Small intestine (tissue), 7 donors: ENCODE data around the gene PCBP2. TPM values are rescaled to one million over a fixed set of nuclear protein-coding genes. Genes with fewer than 3 reads are reported as not detected.
A peak's percentile ranks its signal among the peaks of the same experiment; 100 is the strongest.

Experiments used
- DNase-seq, 2 donors: peaks; one replicate each; pipeline versions ENCODE4 v3.0.0 to v3.0.0-alpha.2; 2013
- FAIRE-seq: peaks from 2 replicates; lab custom pipeline; 2012; peaks lifted over from hg19 to GRCh38; lab: Jason Lieb, UNC
- H3K27ac ChIP-seq, 3 donors: one replicate each; pipeline ENCODE4 v1.5.1; 2013; ENCODE audit warnings: low read length in 2 of 3, mild to moderate bottlenecking in 2 of 3, control low read depth in 1 of 3, inconsistent platforms in 1 of 3, low read depth in 1 of 3, moderate library complexity in 1 of 3
- H3K27me3 ChIP-seq, 3 donors: one replicate each; pipeline ENCODE4 v1.6.1; 2013; ENCODE audit warnings: low read length in 3 of 3, inconsistent platforms in 1 of 3; ENCODE audit not compliant: control insufficient read depth in 3 of 3, insufficient read depth in 3 of 3
- H3K36me3 ChIP-seq, 3 donors: one replicate each; pipeline ENCODE4 v1.6.1; 2013; ENCODE audit warnings: low read length in 3 of 3, inconsistent platforms in 1 of 3, low read depth in 1 of 3, mild to moderate bottlenecking in 1 of 3, moderate library complexity in 1 of 3; ENCODE audit not compliant: control insufficient read depth in 3 of 3, insufficient read depth in 2 of 3
- H3K4me1 ChIP-seq, 3 donors: one replicate each; pipeline ENCODE4 v1.6.1; 2013; ENCODE audit warnings: low read length in 2 of 3, inconsistent platforms in 1 of 3, low read depth in 1 of 3, mild to moderate bottlenecking in 1 of 3, moderate library complexity in 1 of 3; ENCODE audit not compliant: control insufficient read depth in 3 of 3, insufficient read depth in 2 of 3
- H3K4me3 ChIP-seq, 3 donors: one replicate each; pipeline ENCODE4 v1.5.1; 2013; ENCODE audit warnings: low read length in 3 of 3, control low read depth in 1 of 3, inconsistent platforms in 1 of 3, low read depth in 1 of 3, mild to moderate bottlenecking in 1 of 3, moderate library complexity in 1 of 3
- H3K9me3 ChIP-seq, 2 donors: one replicate each; pipeline ENCODE4 v1.6.1; 2013; ENCODE audit warnings: low read depth in 1 of 2, low read length in 1 of 2; ENCODE audit not compliant: control insufficient read depth in 2 of 2, insufficient read depth in 1 of 2
- WGBS, 3 donors: extraction: QIAGEN DNeasy Blood & Tissue Kit; methylation state at CpG; one replicate each; pipeline ENCODE4 v1.1.7; 2013; 5-methylcytosine and 5-hydroxymethylcytosine counted together
- polyA plus RNA-seq, 4 donors: library from polyadenylated mRNA; stranded (reverse) in 3 of 4; unstranded in 1 of 4; fragments of 200-250 nt in 3 of 4; fragments of 120-200 nt in 1 of 4; gene quantifications; one replicate each; pipeline versions ENCODE4 v1.2.1 to v1.2.3, GENCODE V29; 2013
- donor health status: healthy with polysubstance abuse.
- donor health status: control.
- donor health status: control.
- donor health status: Bipolar disorder and iron deficiency.
- donor health status: healthy.

Gene PCBP2
- polyA plus RNA-seq, 4 donors: 446 to 821 (median 494) TPM

DNA sequence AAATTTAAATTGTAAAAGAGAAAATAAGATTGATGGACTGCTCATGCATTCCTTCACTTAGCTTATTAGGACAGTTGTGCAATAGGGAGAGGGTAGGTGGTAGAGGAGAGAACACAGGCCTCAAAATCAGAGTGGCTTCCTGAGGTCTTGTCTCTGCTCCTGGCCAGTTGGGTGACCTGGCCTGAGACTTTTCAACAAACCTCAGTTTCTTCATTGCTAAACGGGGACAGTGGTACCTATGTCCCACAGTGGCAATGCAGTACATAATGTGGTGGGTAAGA is 44.8 kb downstream of the PCBP2 start:
- peaks cover 3 to 51% (median 4%) of the 10 kb centered on the region in 3 donors for H3K4me1 ChIP-seq

DNA sequence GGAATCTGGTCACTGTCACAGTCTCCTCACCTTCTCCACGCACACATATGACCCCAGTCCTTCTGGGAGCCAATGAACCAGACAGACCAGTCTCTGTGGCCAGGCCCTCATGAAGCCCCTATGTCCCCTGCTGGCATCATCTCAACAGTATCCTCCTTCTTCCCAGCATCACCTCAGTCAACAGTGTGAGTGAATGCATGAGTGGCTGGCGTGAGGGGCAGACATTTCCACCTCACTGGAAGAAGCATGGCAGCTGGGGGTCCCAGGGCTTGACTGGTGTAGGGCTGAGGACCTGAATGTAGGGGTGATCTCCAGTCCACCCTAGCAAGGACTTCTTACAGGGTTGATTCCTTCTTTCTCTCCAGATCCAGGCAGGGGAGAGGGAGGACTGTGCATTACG is 45.6 kb downstream of the PCBP2 start:
- Histone ChIP-seq H3K27me3 (peaks cover 0 to 3% (median 0%) of the 10 kb centered on the region in 3 donors), H3K4me1 (peaks cover 6 to 51% (median 7%) of the 10 kb centered on the region in 3 donors), H3K4me3 (no peak overlapping the region), H3K36me3 (no peaks in the 10 kb centered on the region), H3K9me3 (no peaks in the 10 kb centered on the region), H3K27ac (no peak overlapping the region)
- FAIRE-seq: no peak
- no peak for DNase-seq
- 76 to 90% (median 84%) methylated on average over 3 of the region's 3 CpGs for WGBS, 3 donors

More for the DNA sequence above, 44.8 kb downstream of the PCBP2 start:
- no peaks in the 10 kb centered on the region for H3K9me3 ChIP-seq
- H3K36me3 ChIP-seq: no peaks in the 10 kb centered on the region
- peak overlapping the region in 1 of 3 donors; percentile 16 for H3K4me3 ChIP-seq
- DNase-seq: no peak
- WGBS, 3 donors: 75 to 82% (median 79%) methylated on average over 1 of the region's 1 CpG
- H3K27me3 ChIP-seq: peaks cover 0 to 3% (median 0%) of the 10 kb centered on the region in 3 donors
- no peak for FAIRE-seq
- peak overlapping the region in 1 of 3 donors; percentile 6 for H3K27ac ChIP-seq

- H3K27ac ChIP-seq: no peak overlapping the region
- H3K36me3 ChIP-seq: peaks cover 0 to 6% (median 0%) of the 10 kb centered on the region in 3 donors
- H3K27me3 ChIP-seq: peaks cover 0 to 3% (median 0%) of the 10 kb centered on the region in 3 donors
- no peak overlapping the region for H3K4me3 ChIP-seq
- 77 to 92% (median 83%) methylated on average over 2 of the region's 2 CpGs for WGBS, 3 donors
- FAIRE-seq (no peak), DNase-seq (no peak)
- no peaks in the 10 kb centered on the region for H3K9me3 ChIP-seq
- H3K4me1 ChIP-seq: peaks cover 5 to 50% (median 7%) of the 10 kb centered on the region in 3 donors
Measured at GRCh38 chr12:53498235-53498630, 46.3 kb downstream of the PCBP2 start.

DNA sequence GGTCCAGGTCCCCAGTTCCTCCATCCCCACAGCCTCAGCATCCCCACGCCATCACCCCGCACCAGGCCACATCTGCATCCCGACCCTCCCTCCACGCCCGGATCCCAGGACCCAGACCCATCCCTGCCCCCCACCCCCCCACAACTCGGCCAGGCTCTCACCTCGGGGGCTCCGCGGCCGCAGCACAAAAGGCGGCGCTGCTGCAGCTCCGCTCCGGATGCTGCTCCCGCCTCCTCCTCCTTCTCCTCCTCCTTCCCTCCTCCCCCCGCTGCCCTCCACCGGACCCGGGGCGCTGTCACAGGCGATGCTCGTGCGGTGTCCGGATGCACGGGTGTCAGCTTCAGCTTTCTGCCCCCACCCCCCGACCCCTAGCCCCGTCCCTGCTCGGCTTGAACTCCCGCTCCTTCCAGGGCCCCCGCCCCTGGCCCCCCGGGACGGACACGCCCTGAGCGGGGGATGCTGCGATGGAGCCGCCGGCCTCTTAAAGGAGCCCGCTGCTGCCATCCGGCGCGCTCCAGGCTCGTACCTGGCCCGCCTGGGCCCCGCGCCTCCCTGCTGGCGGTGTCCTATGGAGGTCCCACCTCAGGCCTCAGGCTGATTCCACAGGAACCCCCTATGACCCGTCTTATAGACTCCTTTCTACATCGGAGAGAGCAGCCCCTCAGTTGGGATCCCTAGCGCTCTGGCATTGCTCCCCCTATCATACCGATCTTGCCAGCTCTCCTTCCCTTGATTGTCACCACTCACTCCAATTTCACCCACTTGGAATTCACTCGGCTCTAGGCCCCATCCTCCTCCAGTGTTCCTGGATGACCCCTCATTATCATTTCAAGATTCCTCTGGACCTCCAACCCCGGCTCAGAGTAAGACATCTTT is 47.6 kb downstream of the PCBP2 start, which contains the start of gene MAP3K12:
Gene MAP3K12, minus strand, starts transcription at position 193 of the 876 bp plus-strand sequence. CDS start 12,067 bp downstream, outside the sequence.
- Histone ChIP-seq H3K27me3 (peaks cover 0 to 3% (median 0%) of the 10 kb centered on the region in 3 donors), H3K4me3 (peak within 1 kb of the TSS; percentile 37 to 61 (median 38)), H3K9me3 (no peaks in the 10 kb centered on the region), H3K36me3 (peaks cover 0 to 19% (median 0%) of the 10 kb centered on the region in 3 donors), H3K27ac (peak within 1 kb of the TSS; percentile 80 to 98 (median 98)), H3K4me1 (peaks cover 4 to 38% (median 5%) of the 10 kb centered on the region in 3 donors)
- FAIRE-seq: no peak
- 1% methylated on average over 38 to 51 of the region's 51 CpGs for WGBS, 3 donors
- peak; percentile 39 to 59 for DNase-seq

DNA sequence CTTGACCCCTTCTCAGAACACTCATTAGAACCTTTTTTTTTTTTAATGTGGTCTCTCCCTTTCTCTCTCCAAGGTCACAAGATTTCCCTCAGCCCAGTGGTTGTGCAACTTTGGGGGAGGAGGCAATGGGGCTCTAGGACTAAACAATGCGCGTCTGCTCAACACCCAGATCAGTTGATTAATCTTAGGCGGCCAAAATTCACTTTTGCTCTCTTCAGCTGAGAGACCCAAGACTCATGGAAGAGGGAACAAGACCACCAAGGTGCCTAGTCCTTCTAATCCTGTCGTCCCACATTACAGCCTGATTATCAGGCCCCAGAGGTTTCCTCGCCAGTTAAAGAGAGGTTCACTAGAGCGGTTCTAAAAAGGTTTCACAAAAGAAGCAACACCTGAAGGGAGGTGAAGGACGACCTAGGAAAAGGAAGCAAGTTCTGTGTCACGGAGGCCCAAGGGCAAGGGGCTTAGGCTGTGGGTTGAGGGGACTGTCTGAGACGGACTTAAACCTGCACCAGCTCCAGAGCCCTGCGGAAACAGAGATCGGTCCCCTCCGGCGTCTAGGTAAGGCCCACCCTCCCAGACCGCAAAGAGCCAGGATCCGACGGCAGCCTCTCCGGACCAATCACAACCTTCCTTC is 48.4 kb downstream of the PCBP2 start:
- H3K27ac ChIP-seq: peak overlapping the region; percentile 80 to 98 (median 98)
- FAIRE-seq: no peak
- peak overlapping the region in 2 of 3 donors; percentile 37 to 61 for H3K4me3 ChIP-seq
- peaks cover 0 to 3% (median 0%) of the 10 kb centered on the region in 3 donors for H3K27me3 ChIP-seq
- 1 to 2% (median 2%) methylated on average over 17 of the region's 17 CpGs for WGBS, 3 donors
- no peaks in the 10 kb centered on the region for H3K9me3 ChIP-seq
- H3K4me1 ChIP-seq: peaks cover 4 to 38% (median 5%) of the 10 kb centered on the region in 3 donors
- peaks cover 0 to 26% (median 0%) of the 10 kb centered on the region in 3 donors for H3K36me3 ChIP-seq
- peak; percentile 59 to 83 for DNase-seq

DNA sequence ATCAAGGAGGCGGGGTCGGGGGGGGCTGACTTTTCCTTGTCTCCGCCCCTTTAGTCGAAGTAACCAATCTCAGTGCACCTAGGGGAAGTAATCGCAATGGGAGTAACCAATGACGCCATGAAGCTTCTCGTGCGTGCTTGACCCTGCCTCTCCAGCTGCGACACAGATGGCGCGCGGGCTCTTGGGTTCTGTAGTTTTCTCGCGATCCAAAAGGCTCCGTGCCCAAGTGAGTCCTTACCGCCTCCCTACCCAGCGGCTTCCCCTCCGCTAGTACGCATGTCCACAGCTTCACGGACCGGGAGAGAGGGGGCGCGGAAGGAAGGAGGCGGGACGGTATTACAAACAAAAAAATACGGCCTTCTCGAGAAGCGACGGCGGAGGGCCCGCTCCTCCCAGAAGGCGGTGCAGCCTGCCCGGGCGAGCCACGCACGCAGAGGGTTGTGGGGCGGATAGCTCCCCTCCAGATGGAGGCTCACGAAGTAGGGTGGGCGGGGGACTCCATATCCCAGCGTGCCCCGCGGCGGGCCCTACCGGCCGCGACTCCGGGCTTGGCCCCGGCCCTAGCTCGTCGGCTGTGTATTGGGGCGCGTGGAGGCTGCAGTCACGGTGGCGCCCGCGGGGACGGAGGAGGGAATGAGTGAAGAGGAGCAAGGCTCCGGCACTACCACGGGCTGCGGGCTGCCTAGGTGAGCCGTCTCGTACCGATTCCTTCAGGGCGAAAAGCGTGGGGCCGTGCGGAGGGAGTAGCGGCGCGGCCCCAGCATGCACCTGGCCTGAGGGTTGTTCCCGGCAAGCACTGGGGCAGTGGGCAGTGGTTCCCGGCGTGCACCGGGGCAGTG is 49.1 kb downstream of the PCBP2 start, which contains the start of gene TARBP2:
Gene TARBP2, plus strand, starts transcription at position 508 of the 839 bp plus-strand sequence. Its CDS starts 126 bp downstream, at position 634.
- DNase-seq: peak; percentile 99 to 100
- peaks cover 0 to 34% (median 0%) of the 10 kb centered on the region in 3 donors for H3K36me3 ChIP-seq
- H3K4me1 ChIP-seq: peaks cover 4 to 33% (median 5%) of the 10 kb centered on the region in 3 donors
- H3K4me3 ChIP-seq: peak within 1 kb of the TSS; percentile 56 to 65 (median 61)
- 0% methylated on average over 66 to 74 of the region's 74 CpGs for WGBS, 3 donors
- peaks cover 0 to 3% (median 0%) of the 10 kb centered on the region in 3 donors for H3K27me3 ChIP-seq
- FAIRE-seq: peak; percentile 73
- peak within 1 kb of the TSS; percentile 88 to 98 (median 98) for H3K27ac ChIP-seq
- H3K9me3 ChIP-seq: no peaks in the 10 kb centered on the region

DNA sequence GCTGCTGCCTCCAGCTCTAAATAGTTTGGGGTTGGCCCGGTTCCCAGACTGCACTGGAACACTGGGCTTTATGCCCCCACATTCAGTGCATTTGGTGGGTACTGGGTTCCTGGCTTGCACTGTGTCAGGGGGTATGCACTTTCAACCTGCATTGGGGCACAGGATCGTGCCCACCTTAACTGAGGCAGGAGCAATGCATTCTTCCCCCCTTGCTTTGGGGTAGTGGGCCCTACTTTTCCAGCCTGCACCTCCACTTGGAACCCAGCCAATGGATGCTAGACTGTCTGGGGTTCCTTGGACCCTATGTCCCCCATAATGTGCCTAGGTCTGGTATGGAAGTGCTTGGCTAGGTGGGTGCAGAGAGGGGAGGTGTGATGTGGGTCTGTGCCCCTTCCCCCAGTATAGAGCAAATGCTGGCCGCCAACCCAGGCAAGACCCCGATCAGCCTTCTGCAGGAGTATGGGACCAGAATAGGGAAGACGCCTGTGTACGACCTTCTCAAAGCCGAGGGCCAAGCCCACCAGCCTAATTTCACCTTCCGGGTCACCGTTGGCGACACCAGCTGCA is 49.8 kb downstream of the PCBP2 start:
- Histone ChIP-seq H3K4me3 (peak overlapping the region in 2 of 3 donors; percentile 61 to 65), H3K27ac (peak overlapping the region; percentile 88 to 98 (median 98)), H3K4me1 (peaks cover 4 to 28% (median 5%) of the 10 kb centered on the region in 3 donors), H3K9me3 (no peaks in the 10 kb centered on the region), H3K27me3 (peaks cover 0 to 3% (median 0%) of the 10 kb centered on the region in 3 donors), H3K36me3 (peaks cover 0 to 40% (median 0%) of the 10 kb centered on the region in 3 donors)
- WGBS, 3 donors: 54 to 70% (median 67%) methylated on average over 10 of the region's 10 CpGs
- FAIRE-seq: no peak
- no peak for DNase-seq
